GM19023 (cell line): Measurements from ENCODE around the gene IFRD1.

ENCODE experiments used
- ATAC-seq: cut with Tn5 transposase; IDR thresholded peaks from one replicate; pipeline ENCODE4 v1.9.1; 2021; ENCODE audit warnings: mild to moderate bottlenecking, moderate library complexity; ENCODE audit not compliant: unreplicated experiment

IFRD1 gene

GRCh38 chr7:112449902-112450806 is at the start of gene IFRD1:
IFRD1 (plus strand) TSS chr7:112450460; CDS start chr7:112450689, 229 bp downstream.
- peak; percentile 73 for ATAC-seq

GRCh38 chr7:112404321-112404720 is 45.9 kb upstream of the IFRD1 start:
- ATAC-seq, result no peak

GRCh38 chr7:112405286-112405685 is 45.0 kb upstream of the IFRD1 start:
- no peak for ATAC-seq

GRCh38 chr7:112407261-112407660 is 43.0 kb upstream of the IFRD1 start:
- ATAC-seq, result no peak

- ATAC-seq, result no peak
These were observed 40.2 kb upstream of the IFRD1 start for GRCh38 chr7:112410092-112410491.

GRCh38 chr7:112411186-112411795 is 39.0 kb upstream of the IFRD1 start:
- ATAC-seq, result no peak

GRCh38 chr7:112414855-112415490 is 35.3 kb upstream of the IFRD1 start:
- ATAC-seq, result no peak

- ATAC-seq, result no peak
These were observed 34.1 kb upstream of the IFRD1 start for GRCh38 chr7:112416127-112416526.

- ATAC-seq, result no peak
These were observed 30.6 kb upstream of the IFRD1 start for GRCh38 chr7:112419543-112420130.

- no peak for ATAC-seq
These were observed 29.9 kb upstream of the IFRD1 start for GRCh38 chr7:112420236-112420861.

GRCh38 chr7:112421666-112422486 is 28.4 kb upstream of the IFRD1 start:
- no peak for ATAC-seq

GRCh38 chr7:112422842-112423496 is 27.3 kb upstream of the IFRD1 start:
- ATAC-seq, result no peak

GRCh38 chr7:112423987-112424386 is 26.3 kb upstream of the IFRD1 start:
- ATAC-seq, result no peak

GRCh38 chr7:112427984-112428383 is 22.3 kb upstream of the IFRD1 start:
- no peak for ATAC-seq

- no peak for ATAC-seq
These were observed 21.5 kb upstream of the IFRD1 start for GRCh38 chr7:112428715-112429114.

- no peak for ATAC-seq
These were observed 19.6 kb upstream of the IFRD1 start for GRCh38 chr7:112430649-112431048.

- no peak for ATAC-seq
These were observed 18.5 kb upstream of the IFRD1 start for GRCh38 chr7:112431803-112432202.

- ATAC-seq, result no peak
These were observed 17.0 kb upstream of the IFRD1 start for GRCh38 chr7:112433289-112433688.

- no peak for ATAC-seq
These were observed 13.2 kb upstream of the IFRD1 start for GRCh38 chr7:112437072-112437471.

- ATAC-seq, result no peak
These were observed 10.8 kb upstream of the IFRD1 start for GRCh38 chr7:112439476-112439875.
